HCT116 (cell line): ENCODE data around the gene CERCAM. TPM values are rescaled to one million over a fixed set of nuclear protein-coding genes. Genes with fewer than 3 reads are reported as not detected.

Experiments used
- ATAC-seq: fragments of 200-7000 bp; cut with Tn5 transposase; 2 replicates; pipeline ENCODE4 v1.9.1; 2020; ENCODE audit warnings: mild to moderate bottlenecking, moderate library complexity
- BruUV-seq: library from RNA; stranded (reverse); fragments of 400-500 nt; replicated peaks from 2 replicates; lab custom pipeline; 2021; lab: Mats Ljungman, UMichigan
- CTCF ChIA-PET: fragments of 300-600 bp; sonication (Branson Sonifier 250); formaldehyde crosslinking; loops from one replicate; lab custom pipeline; 2021; ENCODE audit warnings: antibody characterized with exemption; lab: Charles Lee
- POLR2A ChIA-PET: fragments of 300-600, 350-600 bp; sonication (Branson Sonifier 250); formaldehyde crosslinking; loops from one replicate; lab custom pipeline; 2021; ENCODE audit warnings: antibody characterized with exemption; lab: Charles Lee
- RAD21 ChIA-PET, 2 experiments: fragments of 300-600 bp; sonication (Branson Sonifier 250); formaldehyde crosslinking; loops; one replicate each; lab custom pipeline; 2023; ENCODE audit warnings: low total read pairs in 2 of 2; ENCODE audit not compliant: uncharacterized antibody in 2 of 2, unreplicated experiment in 2 of 2, low non-redundant PET in 1 of 2; lab: Charles Lee
- DNase-seq: peaks from one replicate; pipeline ENCODE4 v3.0.0-alpha.2; 2010; ENCODE audit warnings: low read depth, low spot score
- H2AFZ ChIP-seq: fragments of 200-600 bp; shearing (Covaris generic), sonication (generic); 2 replicates; pipeline ENCODE4 v1.6.1; 2017; ENCODE audit warnings: low read depth, mixed run types, mixed read lengths, antibody characterized with exemption, low read length; ENCODE audit not compliant: poor library complexity, severe bottlenecking
- H3K27ac ChIP-seq: 2 replicates; pipeline ENCODE4 v1.5.1; 2012; ENCODE audit warnings: low read depth, low read length
- H3K27me3 ChIP-seq: fragments of 200-600 bp; sonication (generic); 2 replicates; pipeline ENCODE4 v1.6.1; 2016; ENCODE audit warnings: mixed run types, low read length, mixed read lengths; ENCODE audit not compliant: insufficient read depth
- H3K36me3 ChIP-seq, 2 experiments: fragments of 200-500 bp in 1 of 2; fragments of 200-600 bp in 1 of 2; sonication (Bioruptor generic) in 1 of 2; sonication (generic) in 1 of 2; 2 replicates each; pipeline versions ENCODE4 v1.5.1 to v1.6.1; 2014 to 2016; ENCODE audit warnings: low read length in 2 of 2, inconsistent platforms in 1 of 2, mixed read lengths in 1 of 2, mixed run types in 1 of 2; ENCODE audit not compliant: insufficient read depth in 2 of 2, control insufficient read depth in 1 of 2
- H3K4me1 ChIP-seq, 2 experiments: fragments of 200-600 bp in 1 of 2; sonication (generic) in 1 of 2; 2 replicates each; pipeline versions ENCODE4 v1.5.1 to v1.6.1; 2012 to 2017; ENCODE audit warnings: low read length in 2 of 2, inconsistent platforms in 1 of 2, mild to moderate bottlenecking in 1 of 2, mixed read lengths in 1 of 2, mixed run types in 1 of 2, moderate library complexity in 1 of 2; ENCODE audit not compliant: insufficient read depth in 2 of 2, control insufficient read depth in 1 of 2
- H3K4me2 ChIP-seq: fragments of 200-600 bp; sonication (generic); 2 replicates; pipeline ENCODE4 v1.6.1; 2017; ENCODE audit warnings: mixed run types, low read length, mixed read lengths
- H3K4me3 ChIP-seq, 2 experiments: fragments of 200-600 bp in 1 of 2; sonication (generic) in 1 of 2; replicated peaks in 1 of 2; 2 replicates each; pipeline ENCODE4 v1.5.1; 2011 to 2016; ENCODE audit warnings: low read length in 2 of 2, control low read depth in 1 of 2, low read depth in 1 of 2, mild to moderate bottlenecking in 1 of 2, mixed read lengths in 1 of 2, mixed run types in 1 of 2
- H3K79me2 ChIP-seq: fragments of 200-600 bp; sonication (generic); 2 replicates; pipeline ENCODE4 v1.6.1; 2017; ENCODE audit warnings: mild to moderate bottlenecking, mixed run types, low read length, moderate library complexity, mixed read lengths; ENCODE audit not compliant: insufficient read depth
- H3K9ac ChIP-seq: fragments of 200-600 bp; sonication (generic); 2 replicates; pipeline ENCODE4 v1.6.1; 2016; ENCODE audit warnings: low read length, mixed read lengths
- H3K9me2 ChIP-seq: fragments of 200-600 bp; sonication (generic), shearing (Covaris generic); 2 replicates; pipeline ENCODE4 v1.6.1; 2017; ENCODE audit warnings: mixed run types, mild to moderate bottlenecking, moderate library complexity; ENCODE audit not compliant: insufficient read depth
- H3K9me3 ChIP-seq, 2 experiments: fragments of 200-500 bp in 1 of 2; fragments of 200-600 bp in 1 of 2; sonication (Bioruptor generic) in 1 of 2; sonication (generic) in 1 of 2; 2 replicates each; pipeline ENCODE4 v1.6.1; 2014 to 2017; ENCODE audit warnings: low read length in 2 of 2, mixed read lengths in 2 of 2, inconsistent platforms in 1 of 2, low read depth in 1 of 2, mild to moderate bottlenecking in 1 of 2, mixed run types in 1 of 2, moderate library complexity in 1 of 2; ENCODE audit not compliant: control insufficient read depth in 1 of 2, insufficient read depth in 1 of 2
- H4K20me1 ChIP-seq: fragments of 200-600 bp; sonication (generic), shearing (Covaris generic); 2 replicates; pipeline ENCODE4 v1.6.1; 2017; ENCODE audit warnings: mixed run types, mild to moderate bottlenecking, moderate library complexity; ENCODE audit not compliant: insufficient read depth
- CBX3 ChIP-seq: IDR thresholded peaks from 2 replicates; pipeline ENCODE4 v1.6.1; 2012; ENCODE audit warnings: low read depth
- EGR1 ChIP-seq: IDR thresholded peaks from 2 replicates; pipeline ENCODE4 v1.6.1; 2012; ENCODE audit warnings: low read depth
- ELF1 ChIP-seq: IDR thresholded peaks from 2 replicates; pipeline ENCODE4 v1.6.1; 2012; ENCODE audit warnings: low read depth, borderline replicate concordance
- EZH2 ChIP-seq: fragments of 200-600 bp; sonication (generic); IDR thresholded peaks from 2 replicates; pipeline ENCODE4 v1.6.1; 2017; ENCODE audit warnings: antibody characterized with exemption, mixed run types
- EZH2phosphoT487 ChIP-seq: fragments of 200-600 bp; IDR thresholded peaks from 2 replicates; pipeline ENCODE4 v1.6.1; 2018; ENCODE audit warnings: antibody characterized with exemption, borderline replicate concordance
- JUND ChIP-seq: IDR thresholded peaks from 2 replicates; pipeline ENCODE4 v1.6.1; 2012
- RAD21 ChIP-seq: IDR thresholded peaks from 2 replicates; pipeline ENCODE4 v1.6.1; 2012; ENCODE audit warnings: low read depth, mild to moderate bottlenecking
- REST ChIP-seq: IDR thresholded peaks from 2 replicates; pipeline ENCODE4 v1.6.1; 2012; ENCODE audit warnings: low read depth
- SIN3A ChIP-seq: IDR thresholded peaks from 2 replicates; pipeline ENCODE4 v1.6.1; 2012; ENCODE audit warnings: low read depth
- SP1 ChIP-seq: IDR thresholded peaks from 2 replicates; pipeline ENCODE4 v1.6.1; 2012; ENCODE audit warnings: low read depth
- SRF ChIP-seq: IDR thresholded peaks from 2 replicates; pipeline ENCODE4 v1.6.1; 2012; ENCODE audit warnings: low read depth
- TCF7L2 ChIP-seq: IDR thresholded peaks from 2 replicates; pipeline ENCODE4 v1.7.0; 2011; ENCODE audit warnings: borderline replicate concordance, inconsistent platforms; ENCODE audit not compliant: insufficient read depth, insufficient read length; ENCODE audit errors: extremely low read depth
- ZBTB33 ChIP-seq: IDR thresholded peaks from 2 replicates; pipeline ENCODE4 v1.6.1; 2011; ENCODE audit warnings: mild to moderate bottlenecking, low read length, moderate library complexity; ENCODE audit not compliant: insufficient replicate concordance; ENCODE audit errors: extremely low read depth
- ZFX ChIP-seq: fragments of 450-650 bp; IDR thresholded peaks from 2 replicates; pipeline ENCODE4 v1.6.1; 2017
- intact Hi-C: fragments of 100-400 bp; cut with micrococcal nuclease; formaldehyde crosslinking; loops from 2 replicates; pipeline ENCODE4 v1.10.0; 2022
- total RNA-seq: library from RNA; stranded (reverse); gene quantifications from one replicate; pipeline ENCODE4 v1.2.1, GENCODE V29; 2021; ENCODE audit not compliant: unreplicated experiment
- TF ChIP-seq, protein P1 (sequence below): IDR thresholded peaks from 2 replicates; pipeline ENCODE4 v1.6.1; 2012

Gene CERCAM
- total RNA-seq, 1 experiment from 2014 or later = 27.0 TPM

DNA sequence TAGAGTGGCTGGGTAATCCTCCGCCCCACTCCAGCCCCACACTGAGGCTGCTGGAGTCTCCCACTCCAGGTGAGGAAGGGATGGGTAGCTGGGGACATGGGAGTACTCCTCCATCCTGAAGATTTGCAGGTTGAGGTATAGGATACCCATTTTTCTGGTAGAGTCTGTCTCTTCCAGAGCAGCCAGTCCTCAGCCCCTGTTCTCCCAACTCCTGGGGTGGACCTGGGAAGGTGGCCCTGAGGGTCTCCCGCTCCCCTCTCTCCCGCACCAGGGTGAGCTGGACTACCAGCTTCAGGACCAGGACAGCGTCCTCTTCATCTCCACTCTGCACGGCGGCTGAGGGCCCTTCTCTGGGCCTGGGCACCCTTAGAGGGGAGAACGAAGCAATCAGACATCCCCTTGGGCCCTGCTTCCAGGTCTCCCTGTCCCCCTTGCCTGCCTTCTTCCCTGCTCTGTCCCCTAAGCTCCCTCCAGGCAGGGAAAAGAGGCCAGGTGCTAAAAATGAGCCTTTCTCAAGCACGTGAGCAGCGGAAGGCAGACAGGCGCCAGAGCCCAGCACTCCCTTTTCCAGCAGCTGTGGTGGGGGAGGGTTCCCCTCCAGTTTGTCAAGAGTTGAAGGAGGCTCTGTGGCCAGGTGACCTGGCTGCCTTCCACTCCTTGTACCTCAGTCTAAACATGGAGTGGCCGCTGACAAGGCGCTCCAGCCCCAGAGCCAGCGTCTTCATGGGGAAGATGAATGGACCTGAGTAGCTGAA is 31.1 kb upstream of the CERCAM start:
- H3K36me3 ChIP-seq = peaks cover 7 to 10% of the 10 kb centered on the region in 2 experiments; a peak in 3 of 4 replicates
- H3K27ac ChIP-seq = no peak overlapping the region
- POLR2A ChIA-PET = no interaction called here
- H3K4me2 ChIP-seq = no peak overlapping the region
- no TSS peak for BruUV-seq
- H3K4me1 ChIP-seq = peaks cover 0 to 6% of the 10 kb centered on the region in 2 experiments; a peak in 2 of 4 replicates
- H3K9ac ChIP-seq = no peak overlapping the region
- H4K20me1 ChIP-seq = no peaks in the 10 kb centered on the region
- no peaks in the 10 kb centered on the region for H3K79me2 ChIP-seq
- CTCF ChIA-PET = no interaction called here
- intact Hi-C loops = no loop called here
- RAD21 ChIA-PET = no interaction called here
- H3K9me2 ChIP-seq = no peaks in the 10 kb centered on the region
- H3K27me3 ChIP-seq = no peaks in the 10 kb centered on the region
- TF ChIP-seq CBX3 = no peak
- no peak for TF ChIP-seq RAD21
- no peak for TF ChIP-seq ZFX
- no peak for TF ChIP-seq ZBTB33
- TF ChIP-seq ELF1 = no peak
- TF ChIP-seq EZH2 = no peak
- no peak for TF ChIP-seq EGR1
- TF ChIP-seq SIN3A = no peak
- TF ChIP-seq REST = no peak
- TF ChIP-seq, protein P1, sequence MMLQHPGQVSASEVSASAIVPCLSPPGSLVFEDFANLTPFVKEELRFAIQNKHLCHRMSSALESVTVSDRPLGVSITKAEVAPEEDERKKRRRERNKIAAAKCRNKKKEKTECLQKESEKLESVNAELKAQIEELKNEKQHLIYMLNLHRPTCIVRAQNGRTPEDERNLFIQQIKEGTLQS = no peak
- no peak for TF ChIP-seq SP1
- TF ChIP-seq SRF = no peak
- TF ChIP-seq EZH2phosphoT487 = no peak
- TF ChIP-seq JUND = no peak
- TF ChIP-seq TCF7L2 = no peak
- no peaks in the 10 kb centered on the region for H3K9me3 ChIP-seq
- ATAC-seq (no peak), DNase-seq (no peak)
- H2AFZ ChIP-seq = no peak overlapping the region
- no peak overlapping the region for H3K4me3 ChIP-seq
